Measurements from ENCODE around the gene GFER. TPM values are rescaled to one million over a fixed set of nuclear protein-coding genes. Genes with fewer than 3 reads are reported as not detected.
A peak's percentile ranks its signal among the peaks of the same experiment; 100 is the strongest.

Gene GFER
- total and polyA plus RNA-seq, 9 of the 15 experiments (the other 6 are each of a cell fraction or from before 2014, with no cell fraction given) = 4.3 to 53.7 (median 19.8) TPM

- TF ChIP-seq RBM17 (IDR thresholded peaks at IDR 0.05; ENCODE audit: borderline replicate concordance, low read depth, low read length) = no peak
- TF ChIP-seq COPS2 (conservative IDR thresholded peaks at IDR 0.05) = no peak
- TF ChIP-seq EP300 (IDR thresholded peaks at IDR 0.05; ENCODE audit: low read length) = no peak
- peak; percentile 81; the same call in 1 of the 2 replicates for TF ChIP-seq NKRF (IDR thresholded peaks at IDR 0.05; ENCODE audit: borderline replicate concordance)
- peak; percentile 97 for TF ChIP-seq GTF2A2 (tag; IDR thresholded peaks at IDR 0.05)
- no peak for TF ChIP-seq XRCC4 (IDR thresholded peaks at IDR 0.05; ENCODE audit: extremely low read depth, insufficient read depth, insufficient read length)
- TF ChIP-seq NFE2L1 (tag; IDR thresholded peaks at IDR 0.05; ENCODE audit: borderline replicate concordance, low read depth) = no peak
- no peak for TF ChIP-seq HDAC2 (IDR thresholded peaks at IDR 0.05)
- no peak for TF ChIP-seq ZNF583 (CRISPR knock-in tag; IDR thresholded peaks at IDR 0.05)
- TF ChIP-seq ZBTB8A (IDR thresholded peaks at IDR 0.05; ENCODE audit: partially characterized antibody) = no peak
- peak; percentile 94 for TF ChIP-seq MBD2 (IDR thresholded peaks at IDR 0.05; ENCODE audit: borderline replicate concordance, low read depth)
- no peak for TF ChIP-seq ARNT (IDR thresholded peaks at IDR 0.05)
- TF ChIP-seq THAP7 (CRISPR knock-in tag; IDR thresholded peaks at IDR 0.05) = peak; percentile 85; the same call in 1 of the 2 replicates
- TF ChIP-seq ELK3 (CRISPR knock-in tag; IDR thresholded peaks at IDR 0.05) = no peak
- TF ChIP-seq FOS (IDR thresholded peaks at IDR 0.05; ENCODE audit: extremely low read depth, insufficient read length) = peak; percentile 75
- TF ChIP-seq DLX4 (CRISPR knock-in tag; IDR thresholded peaks at IDR 0.05) = no peak
- TF ChIP-seq DACH1 (IDR thresholded peaks at IDR 0.05; ENCODE audit: partially characterized antibody) = no peak
- TF ChIP-seq, protein P1, sequence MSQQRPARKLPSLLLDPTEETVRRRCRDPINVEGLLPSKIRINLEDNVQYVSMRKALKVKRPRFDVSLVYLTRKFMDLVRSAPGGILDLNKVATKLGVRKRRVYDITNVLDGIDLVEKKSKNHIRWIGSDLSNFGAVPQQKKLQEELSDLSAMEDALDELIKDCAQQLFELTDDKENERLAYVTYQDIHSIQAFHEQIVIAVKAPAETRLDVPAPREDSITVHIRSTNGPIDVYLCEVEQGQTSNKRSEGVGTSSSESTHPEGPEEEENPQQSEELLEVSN (IDR thresholded peaks at IDR 0.05; ENCODE audit: borderline replicate concordance in 1 of 2, extremely low read depth in 1 of 2, insufficient read depth in 1 of 2, insufficient read length in 1 of 2, low read depth in 1 of 2, low read length in 1 of 2, poor library complexity in 1 of 2, severe bottlenecking in 1 of 2) = peak in 1 of 2 experiments; percentile 29
- TF ChIP-seq OTX1 (CRISPR knock-in tag; IDR thresholded peaks at IDR 0.05) = 0 out of 2 replicates have a peak, but pooled peaks have one; percentile 49
- TF ChIP-seq TCF7L2 (IDR thresholded peaks at IDR 0.05; ENCODE audit: low read depth, low read length) = no peak
- TF ChIP-seq MCM2 (IDR thresholded peaks at IDR 0.05; ENCODE audit: low read depth) = no peak
- TF ChIP-seq NBN (IDR thresholded peaks at IDR 0.05; ENCODE audit: low read depth) = peak; percentile 63; the same call in 1 of the 2 replicates
- 0 out of 2 replicates have a peak, but pooled peaks have one; percentile 30 for TF ChIP-seq ZKSCAN1 (IDR thresholded peaks at IDR 0.05; ENCODE audit: low read depth, low read length)
Observed at GRCh38 chr16:1964506-1965395, 19.2 kb upstream of the GFER start, which contains the start of gene RPS2 (continued).
